HepG2 (cell line): ENCODE data around the gene GLOD5. TPM values are rescaled to one million over a fixed set of nuclear protein-coding genes. Genes with fewer than 3 reads are reported as not detected.

ENCODE experiments used
- ATAC-seq: fragments of 200-7000 bp; cut with Tn5 transposase; 3 replicates; pipeline ENCODE4 v1.9.1; 2020; ENCODE audit warnings: mild to moderate bottlenecking, moderate library complexity
- BruUV-seq: library from RNA; stranded (reverse); fragments of 400-500 nt; replicated peaks from 2 replicates; lab custom pipeline; 2021; lab: Mats Ljungman, UMichigan
- CTCF ChIA-PET: fragments of 300-600 bp; formaldehyde crosslinking; extraction: SDS; loops from one replicate; lab custom pipeline; 2021; ENCODE audit warnings: low total read pairs, inconsistent platforms, low intra/inter-chr PET ratio; lab: Yijun Ruan, JAX
- POLR2A ChIA-PET: fragments of 350-600 bp; sonication (Branson Sonifier 250); formaldehyde crosslinking; loops from one replicate; lab custom pipeline; 2020; ENCODE audit warnings: antibody characterized with exemption, inconsistent platforms; lab: Yijun Ruan, JAX
- DNase-seq: peaks from one replicate; pipeline ENCODE4 v3.0.0-alpha.2; 2015; ENCODE audit warnings: low spot score
- FAIRE-seq: peaks from 3 replicates; lab custom pipeline; 2011; peaks lifted over from hg19 to GRCh38; lab: Jason Lieb, UNC
- H2AFZ ChIP-seq: one replicate; pipeline ENCODE4 v1.6.1; 2011; ENCODE audit warnings: low read length, inconsistent platforms
- H3K27ac ChIP-seq: fragments of 300-600 bp; 3 replicates; pipeline ENCODE4 v1.8.0; 2011; ENCODE audit warnings: mixed run types, mild to moderate bottlenecking, mixed read lengths, low read length, inconsistent platforms; ENCODE audit not compliant: insufficient read depth; ENCODE audit errors: extremely low read length
- H3K27me3 ChIP-seq, 2 experiments: fragments of 200-600 bp in 1 of 2; 2 replicates in 1 of 2; 3 replicates in 1 of 2; pipeline versions ENCODE4 v1.6.0 to v1.8.0; 2011; ENCODE audit warnings: low read length in 2 of 2, mild to moderate bottlenecking in 2 of 2, moderate library complexity in 2 of 2, inconsistent platforms in 1 of 2; ENCODE audit not compliant: insufficient read depth in 2 of 2, control insufficient read depth in 1 of 2
- H3K36me3 ChIP-seq, 2 experiments: fragments of 200-600 bp in 1 of 2; replicated peaks in 1 of 2; 2 replicates in 1 of 2; 3 replicates in 1 of 2; pipeline versions ENCODE4 v1.5.1 to v1.8.0; 2011; ENCODE audit warnings: low read length in 2 of 2, inconsistent platforms in 1 of 2; ENCODE audit not compliant: insufficient read depth in 2 of 2, control insufficient read depth in 1 of 2
- H3K4me1 ChIP-seq: 2 replicates; pipeline ENCODE4 v1.5.1; 2012; ENCODE audit warnings: low read length, inconsistent platforms; ENCODE audit not compliant: insufficient read depth
- H3K4me2 ChIP-seq: 2 replicates; pipeline ENCODE4 v1.6.0; 2011; ENCODE audit warnings: low read depth, low read length, inconsistent platforms
- H3K4me3 ChIP-seq, 3 experiments: fragments of 200-600 bp in 1 of 3; sonication (generic), shearing (Covaris generic) in 1 of 3; replicated peaks in 1 of 3; 2 replicates each; pipeline ENCODE4 v1.5.1; 2011 to 2016; ENCODE audit warnings: low read length in 3 of 3, inconsistent platforms in 2 of 3, low read depth in 2 of 3, mild to moderate bottlenecking in 2 of 3, control low read depth in 1 of 3, mixed read lengths in 1 of 3; ENCODE audit not compliant: insufficient read depth in 1 of 3
- H3K79me2 ChIP-seq: one replicate; pipeline ENCODE4 v1.6.1; 2011; ENCODE audit warnings: low read length, inconsistent platforms; ENCODE audit not compliant: insufficient read depth
- H3K9ac ChIP-seq: 2 replicates; pipeline ENCODE4 v1.6.0; 2011; ENCODE audit warnings: mild to moderate bottlenecking, low read depth, low read length, inconsistent platforms; ENCODE audit not compliant: insufficient read depth
- H3K9me3 ChIP-seq: 2 replicates; pipeline ENCODE4 v1.5.1; 2012; ENCODE audit warnings: mild to moderate bottlenecking, low read length
- H4K20me1 ChIP-seq: 2 replicates; pipeline ENCODE4 v1.6.0; 2011; ENCODE audit warnings: inconsistent platforms, mild to moderate bottlenecking, low read length, moderate library complexity; ENCODE audit not compliant: insufficient read depth
- ETV5 ChIP-seq: IDR thresholded peaks from 2 replicates; pipeline ENCODE4 v1.6.1; 2018; ENCODE audit warnings: missing biosample characterization, missing genetic modification reagents, inconsistent platforms, borderline replicate concordance
- HNF4A ChIP-seq: sonication (generic); formaldehyde crosslinking; IDR thresholded peaks from 2 replicates; pipeline ENCODE4 v1.4.0; 2020; ENCODE audit warnings: missing genetic modification reagents
- LCORL ChIP-seq, 2 experiments: fragments of 450-650 bp in 1 of 2; sonication (generic) in 1 of 2; formaldehyde crosslinking in 1 of 2; IDR thresholded peaks; 2 replicates each; pipeline versions ENCODE4 v1.5.0 to v1.6.1; 2017 to 2020; ENCODE audit warnings: antibody characterized with exemption in 1 of 2, missing genetic modification reagents in 1 of 2
- PATZ1 ChIP-seq: sonication (generic); formaldehyde crosslinking; IDR thresholded peaks from 2 replicates; pipeline ENCODE4 v1.4.0; 2020; ENCODE audit warnings: missing genetic modification reagents
- PAXIP1 ChIP-seq: sonication (generic); formaldehyde crosslinking; conservative IDR thresholded peaks from 2 replicates; pipeline ENCODE4 v1.4.0; 2020; ENCODE audit warnings: mild to moderate bottlenecking, missing genetic modification reagents, moderate library complexity
- POLR2A ChIP-seq, 2 experiments: IDR thresholded peaks; 2 replicates each; pipeline ENCODE4 v1.6.1; 2011; ENCODE audit warnings: low read depth in 2 of 2, low read length in 2 of 2, mild to moderate bottlenecking in 1 of 2, moderate library complexity in 1 of 2; ENCODE audit not compliant: insufficient read depth in 1 of 2
- TAF1 ChIP-seq: sonication (generic); formaldehyde crosslinking; IDR thresholded peaks from 2 replicates; pipeline ENCODE4 v1.4.0; 2020; ENCODE audit warnings: missing genetic modification reagents
- ZNF30 ChIP-seq: sonication (generic); formaldehyde crosslinking; IDR thresholded peaks from 2 replicates; pipeline ENCODE4 v1.5.0; 2020; ENCODE audit warnings: mild to moderate bottlenecking, missing genetic modification reagents
- ZNF484 ChIP-seq: sonication (generic); formaldehyde crosslinking; IDR thresholded peaks from 2 replicates; pipeline ENCODE4 v1.5.1; 2020; ENCODE audit warnings: mild to moderate bottlenecking, low read depth, missing genetic modification reagents, borderline replicate concordance
- ZNF678 ChIP-seq: sonication (generic); formaldehyde crosslinking; IDR thresholded peaks from 2 replicates; pipeline ENCODE4 v1.4.0; 2020; ENCODE audit warnings: mild to moderate bottlenecking, missing genetic modification reagents
- ZSCAN29 ChIP-seq: sonication (generic); formaldehyde crosslinking; conservative IDR thresholded peaks from 2 replicates; pipeline ENCODE4 v1.4.0; 2020; ENCODE audit warnings: mild to moderate bottlenecking, missing genetic modification reagents
- WGBS: methylation state at CpG from one replicate; pipeline ENCODE4 v1.1.6; 2017; ENCODE audit warnings: low lambda C conversion rate; 5-methylcytosine and 5-hydroxymethylcytosine counted together
- in situ Hi-C: cut with HindIII; loops from 2 replicates; pipeline ENCODE4 v1.10.0; 2017; ENCODE audit warnings: low pct_unique_long_range_greater_than_20kb; ENCODE audit not compliant: extremely low pct_ligation_motif_present
- intact Hi-C: fragments of 100-400 bp; cut with micrococcal nuclease; formaldehyde crosslinking; loops from one replicate; pipeline ENCODE4 v1.10.0; 2022; ENCODE audit not compliant: unreplicated experiment
- polyA plus RNA-seq, 8 experiments: library from polyadenylated mRNA; depleted of rRNA in 3 of 8; stranded (reverse) in 7 of 8; unstranded in 1 of 8; fragments of >200 nt; fragmentation: Illumina TruSeq in 4 of 8; extraction: Trizol in 4 of 8; gene quantifications; 2 replicates each; pipeline versions ENCODE4 v1.2.1 to v1.2.3, GENCODE V29; 2011 to 2016; ENCODE audit warnings: low read depth in 4 of 8, missing spikeins in 1 of 8, mixed read lengths in 1 of 8; ENCODE audit not compliant: insufficient read depth in 1 of 8
- total RNA-seq, 5 experiments: library from RNA; depleted of rRNA; stranded (reverse); fragments of >200 nt; fragmentation: Illumina TruSeq; extraction: Trizol; gene quantifications; 2 replicates each; pipeline ENCODE4 v1.2.3, GENCODE V29; 2016; ENCODE audit warnings: low read depth in 1 of 5
- TF ChIP-seq, protein P1 (sequence below): sonication (generic); formaldehyde crosslinking; IDR thresholded peaks from 2 replicates; pipeline ENCODE4 v1.5.0; 2020; ENCODE audit warnings: missing genetic modification reagents
- TF ChIP-seq, protein P2 (sequence below): sonication (generic); formaldehyde crosslinking; IDR thresholded peaks from 2 replicates; pipeline ENCODE4 v1.4.0; 2020; ENCODE audit warnings: mild to moderate bottlenecking, missing genetic modification reagents
- TF ChIP-seq, protein P3 (sequence below): sonication (generic); formaldehyde crosslinking; IDR thresholded peaks from 2 replicates; pipeline ENCODE4 v1.5.0; 2020; ENCODE audit warnings: missing genetic modification reagents, mild to moderate bottlenecking, borderline replicate concordance

GLOD5 gene
- total and polyA plus RNA-seq, 2 of the 13 experiments (the other 11 are each of a cell fraction or from before 2014, with no cell fraction given): 0.93 to 1.3 TPM

DNA sequence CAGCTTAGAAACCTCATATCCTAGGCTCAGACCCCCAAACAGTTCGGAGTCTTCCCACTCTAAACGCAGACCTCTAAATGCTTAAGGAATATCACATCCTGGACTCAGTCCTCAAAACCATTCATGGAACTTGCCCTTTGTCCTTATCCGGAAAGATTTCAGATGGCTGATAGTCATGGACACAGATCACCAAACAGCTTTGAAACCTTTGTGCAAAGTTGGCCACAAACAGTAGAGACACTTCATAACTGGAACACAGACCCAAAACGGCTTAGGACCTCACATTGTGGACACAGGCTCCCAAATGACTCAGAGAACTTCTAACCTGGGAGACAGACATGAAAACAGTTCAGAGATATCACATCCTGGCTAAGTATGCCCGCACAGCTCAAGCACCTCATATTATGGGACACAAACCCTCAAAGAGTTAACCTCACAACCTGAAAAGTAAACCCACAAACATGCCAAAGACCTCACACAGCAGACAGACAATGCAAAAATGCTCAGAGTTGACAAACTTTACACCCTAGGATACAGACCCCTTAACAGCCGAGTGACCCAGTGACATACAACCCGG is 49.5 kb upstream of the GLOD5 start:
- peaks cover 67% of the 10 kb centered on the region for H3K4me1 ChIP-seq
- H3K36me3 ChIP-seq: no peaks in the 10 kb centered on the region
- WGBS: 0% methylated on average over 1 of the region's 7 CpGs
- H3K27me3 ChIP-seq: no peaks in the 10 kb centered on the region; a peak in 1 of 5 replicates
- BruUV-seq: no TSS peak
- H2AFZ ChIP-seq: no peak overlapping the region
- peak overlapping the region; percentile 91 for H3K4me2 ChIP-seq
- peak overlapping the region; percentile 91 for H3K9ac ChIP-seq
- ATAC-seq (peak; percentile 37), DNase-seq (peak; percentile 61), FAIRE-seq (peak; percentile 88)
- H3K27ac ChIP-seq: peak overlapping the region; percentile 100
- H3K79me2 ChIP-seq: peaks cover 7% of the 10 kb centered on the region
- H3K4me3 ChIP-seq: peak overlapping the region; percentile 46 to 55 (median 51); a peak in 4 of 6 replicates
- POLR2A ChIA-PET: interaction anchor here (0.9 to 4.5 kb wide), 7 partner anchors 8 to 200 kb away, joined by 3 to 45 read pairs (median 11); partner anchors contain the start of gene SUV39H1
- CTCF ChIA-PET: no interaction called here
- in situ Hi-C loops: no loop called here
- intact Hi-C loops: no loop called here
- no peaks in the 10 kb centered on the region for H4K20me1 ChIP-seq
- H3K9me3 ChIP-seq: no peaks in the 10 kb centered on the region
- TF ChIP-seq ZNF30 (CRISPR knock-in tag) (no peak), PATZ1 (CRISPR knock-in tag) (no peak), ZNF484 (CRISPR knock-in tag) (no peak), TAF1 (0 out of 2 replicates have a peak, but pooled peaks have one; percentile 14), ZSCAN29 (CRISPR knock-in tag) (0 out of 2 replicates have a peak, but pooled peaks have one; percentile 47), HNF4A (peak; percentile 62), ZNF678 (CRISPR knock-in tag) (no peak), PAXIP1 (CRISPR knock-in tag) (peak; percentile 44), POLR2A (IDR thresholded peaks at IDR 0.05; ENCODE audit: insufficient read depth in 1 of 2, low read depth in 2 of 2, low read length in 2 of 2) (peak in 1 of 2 experiments; percentile 46; a peak in 1 of 4 replicates), ETV5 (CRISPR knock-in tag) (peak; percentile 26; the same call in 1 of the 2 replicates), LCORL (IDR thresholded peaks at IDR 0.05) (no peak), LCORL (CRISPR knock-in tag; IDR thresholded peaks at IDR 0.05) (0 out of 2 replicates have a peak, but pooled peaks have one; percentile 18)
- TF ChIP-seq, protein P1, sequence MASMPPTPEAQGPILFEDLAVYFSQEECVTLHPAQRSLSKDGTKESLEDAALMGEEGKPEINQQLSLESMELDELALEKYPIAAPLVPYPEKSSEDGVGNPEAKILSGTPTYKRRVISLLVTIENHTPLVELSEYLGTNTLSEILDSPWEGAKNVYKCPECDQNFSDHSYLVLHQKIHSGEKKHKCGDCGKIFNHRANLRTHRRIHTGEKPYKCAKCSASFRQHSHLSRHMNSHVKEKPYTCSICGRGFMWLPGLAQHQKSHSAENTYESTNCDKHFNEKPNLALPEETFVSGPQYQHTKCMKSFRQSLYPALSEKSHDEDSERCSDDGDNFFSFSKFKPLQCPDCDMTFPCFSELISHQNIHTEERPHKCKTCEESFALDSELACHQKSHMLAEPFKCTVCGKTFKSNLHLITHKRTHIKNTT (CRISPR knock-in tag): no peak
- TF ChIP-seq, protein P2, sequence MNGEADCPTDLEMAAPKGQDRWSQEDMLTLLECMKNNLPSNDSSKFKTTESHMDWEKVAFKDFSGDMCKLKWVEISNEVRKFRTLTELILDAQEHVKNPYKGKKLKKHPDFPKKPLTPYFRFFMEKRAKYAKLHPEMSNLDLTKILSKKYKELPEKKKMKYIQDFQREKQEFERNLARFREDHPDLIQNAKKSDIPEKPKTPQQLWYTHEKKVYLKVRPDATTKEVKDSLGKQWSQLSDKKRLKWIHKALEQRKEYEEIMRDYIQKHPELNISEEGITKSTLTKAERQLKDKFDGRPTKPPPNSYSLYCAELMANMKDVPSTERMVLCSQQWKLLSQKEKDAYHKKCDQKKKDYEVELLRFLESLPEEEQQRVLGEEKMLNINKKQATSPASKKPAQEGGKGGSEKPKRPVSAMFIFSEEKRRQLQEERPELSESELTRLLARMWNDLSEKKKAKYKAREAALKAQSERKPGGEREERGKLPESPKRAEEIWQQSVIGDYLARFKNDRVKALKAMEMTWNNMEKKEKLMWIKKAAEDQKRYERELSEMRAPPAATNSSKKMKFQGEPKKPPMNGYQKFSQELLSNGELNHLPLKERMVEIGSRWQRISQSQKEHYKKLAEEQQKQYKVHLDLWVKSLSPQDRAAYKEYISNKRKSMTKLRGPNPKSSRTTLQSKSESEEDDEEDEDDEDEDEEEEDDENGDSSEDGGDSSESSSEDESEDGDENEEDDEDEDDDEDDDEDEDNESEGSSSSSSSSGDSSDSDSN (CRISPR knock-in tag): no peak
- TF ChIP-seq, protein P3, sequence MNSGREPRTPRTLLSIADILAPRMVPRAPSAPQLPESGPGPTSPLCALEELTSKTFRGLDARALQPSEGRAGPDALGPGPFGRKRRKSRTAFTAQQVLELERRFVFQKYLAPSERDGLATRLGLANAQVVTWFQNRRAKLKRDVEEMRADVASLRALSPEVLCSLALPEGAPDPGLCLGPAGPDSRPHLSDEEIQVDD (CRISPR knock-in tag): no peak
